Aorta (tissue), 5 donors: Measurements from ENCODE around the gene PABPC1L. TPM values are rescaled to one million over a fixed set of nuclear protein-coding genes. Genes with fewer than 3 reads are reported as not detected.

Experiments
- ATAC-seq: fragments of 200-7000 bp; cut with Tn5 transposase; one replicate; pipeline ENCODE4 v1.9.1; 2022; ENCODE audit warnings: moderate library complexity; ENCODE audit not compliant: low FRiP score
- DNase-seq, 2 donors: peaks; one replicate each; pipeline ENCODE4 v3.0.0-alpha.2; 2020
- H3K27ac ChIP-seq, 2 donors: one replicate each; pipeline ENCODE4 v1.5.1; 2013; ENCODE audit warnings: low read length in 2 of 2, mild to moderate bottlenecking in 2 of 2, moderate library complexity in 2 of 2, control low read depth in 1 of 2, inconsistent platforms in 1 of 2, low read depth in 1 of 2
- H3K27me3 ChIP-seq, 2 donors: one replicate each; pipeline ENCODE4 v1.6.1; 2013; ENCODE audit warnings: control low read depth in 1 of 2, low read length in 1 of 2, mild to moderate bottlenecking in 1 of 2, moderate library complexity in 1 of 2; ENCODE audit not compliant: insufficient read depth in 2 of 2, control insufficient read depth in 1 of 2
- H3K36me3 ChIP-seq, 2 donors: one replicate each; pipeline ENCODE4 v1.6.1; 2013; ENCODE audit warnings: control low read depth in 1 of 2, low read length in 1 of 2, mild to moderate bottlenecking in 1 of 2; ENCODE audit not compliant: insufficient read depth in 2 of 2, control insufficient read depth in 1 of 2
- H3K4me1 ChIP-seq, 2 donors: one replicate each; pipeline ENCODE4 v1.6.1; 2013; ENCODE audit warnings: low read length in 2 of 2, control low read depth in 1 of 2, mild to moderate bottlenecking in 1 of 2, moderate library complexity in 1 of 2; ENCODE audit not compliant: insufficient read depth in 2 of 2, control insufficient read depth in 1 of 2
- H3K4me3 ChIP-seq, 2 donors: one replicate each; pipeline ENCODE4 v1.5.1; 2013; ENCODE audit warnings: low read length in 2 of 2, control low read depth in 1 of 2, mild to moderate bottlenecking in 1 of 2
- H3K9me3 ChIP-seq: one replicate; pipeline ENCODE4 v1.6.1; 2013; ENCODE audit warnings: mild to moderate bottlenecking, low read length; ENCODE audit not compliant: control insufficient read depth
- WGBS, 2 donors: extraction: QIAGEN DNeasy Blood & Tissue Kit; methylation state at CpG; one replicate each; pipeline ENCODE4 v1.1.7; 2013; 5-methylcytosine and 5-hydroxymethylcytosine counted together
- intact Hi-C, 2 donors: fragments of 100-400 bp; cut with DNase I; formaldehyde crosslinking; loops; one replicate each; pipeline versions ENCODE4 v1.14.2 to v1.15.0; 2022
- polyA plus RNA-seq, 2 donors: library from polyadenylated mRNA; stranded (reverse); fragments of 200-250 nt; gene quantifications; one replicate each; pipeline ENCODE4 v1.2.3, GENCODE V29; 2013
- total RNA-seq, 2 donors: library from RNA; stranded (reverse); fragmentation: NEBNext Ultra II Directional; extraction: Animal tissue kit (Norgen Biotek cat#: 25700); gene quantifications; one replicate each; pipeline ENCODE4 v1.2.1, GENCODE V29; 2021
- donor health status: healthy with polysubstance abuse.
- donor health status: Bipolar disorder and iron deficiency.
- donor health status: DM: no; HTN: no; CAD: no.
- donor health status: DM: no; HTN: no; CAD: no.
- donor health status: DM: yes; HTN: yes; CAD: no.

PABPC1L gene
- total and polyA plus RNA-seq, 4 donors: 1.4 to 77.2 (median 24.4) TPM

DNA sequence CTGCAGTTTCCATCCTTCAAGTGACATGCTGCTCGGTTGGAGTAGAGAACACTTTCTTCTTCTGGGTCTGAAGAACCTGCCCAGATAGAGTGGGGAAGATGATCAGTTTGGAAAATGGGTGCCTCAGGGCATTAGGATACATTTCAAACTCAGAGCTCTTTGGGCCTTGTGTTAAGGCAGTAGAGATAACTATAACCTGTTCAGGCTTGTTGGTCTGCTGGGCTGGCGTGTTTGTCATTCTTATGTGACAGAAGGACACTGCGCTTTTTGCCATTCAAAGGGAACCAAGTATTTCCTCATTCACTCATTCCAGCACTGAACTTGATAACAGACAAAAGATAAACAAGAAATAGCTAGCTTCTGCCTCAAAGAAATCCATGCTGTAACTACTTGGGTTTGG, 46.5 kb downstream of the PABPC1L start:
- no peak overlapping the region for H3K4me3 ChIP-seq
- intact Hi-C loops: loop anchor here in 1 of 2 donors (5.0 kb wide), 1 partner anchor 69 kb away; the partner anchor contains the start of gene YWHAB
- H3K27ac ChIP-seq: no peak overlapping the region
- H3K9me3 ChIP-seq: no peaks in the 10 kb centered on the region
- ATAC-seq (no peak), DNase-seq (no peak)
- 89 to 94% methylated on average over 3 of the region's 3 CpGs for WGBS, 2 donors
- H3K4me1 ChIP-seq: no peaks in the 10 kb centered on the region
- peaks cover 5 to 6% of the 10 kb centered on the region in 2 donors for H3K36me3 ChIP-seq
- H3K27me3 ChIP-seq: no peaks in the 10 kb centered on the region

DNA sequence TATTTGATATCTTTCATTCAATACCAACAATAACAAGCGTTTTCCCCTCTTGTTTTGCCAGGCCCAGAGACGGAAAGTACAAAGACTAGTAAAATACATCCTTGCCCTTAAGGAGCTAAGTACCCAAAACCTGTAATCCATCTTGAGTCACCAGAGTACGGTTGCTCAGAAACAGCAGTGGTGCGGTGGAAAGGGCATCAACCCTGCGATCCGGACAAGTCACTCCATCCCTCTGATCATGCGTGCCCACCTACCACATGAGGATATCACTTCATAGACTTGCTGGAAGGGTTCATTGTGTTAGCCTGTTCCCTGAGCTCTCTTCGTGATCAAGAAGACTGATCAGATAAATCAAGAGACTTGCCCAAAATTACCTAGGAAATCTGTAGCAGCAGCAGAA, 48.4 kb downstream of the PABPC1L start:
- no peaks in the 10 kb centered on the region for H3K9me3 ChIP-seq
- DNase-seq (no peak), ATAC-seq (no peak)
- no peaks in the 10 kb centered on the region for H3K27me3 ChIP-seq
- H3K4me1 ChIP-seq: no peaks in the 10 kb centered on the region
- 86 to 90% methylated on average over 8 of the region's 8 CpGs for WGBS, 2 donors
- H3K27ac ChIP-seq: no peak overlapping the region
- peaks cover 0 to 6% of the 10 kb centered on the region in 2 donors for H3K36me3 ChIP-seq
- H3K4me3 ChIP-seq: no peak overlapping the region
- intact Hi-C loops: loop anchor here in 1 of 2 donors (5.0 kb wide), 1 partner anchor 71 kb away; the partner anchor contains the start of gene YWHAB

DNA sequence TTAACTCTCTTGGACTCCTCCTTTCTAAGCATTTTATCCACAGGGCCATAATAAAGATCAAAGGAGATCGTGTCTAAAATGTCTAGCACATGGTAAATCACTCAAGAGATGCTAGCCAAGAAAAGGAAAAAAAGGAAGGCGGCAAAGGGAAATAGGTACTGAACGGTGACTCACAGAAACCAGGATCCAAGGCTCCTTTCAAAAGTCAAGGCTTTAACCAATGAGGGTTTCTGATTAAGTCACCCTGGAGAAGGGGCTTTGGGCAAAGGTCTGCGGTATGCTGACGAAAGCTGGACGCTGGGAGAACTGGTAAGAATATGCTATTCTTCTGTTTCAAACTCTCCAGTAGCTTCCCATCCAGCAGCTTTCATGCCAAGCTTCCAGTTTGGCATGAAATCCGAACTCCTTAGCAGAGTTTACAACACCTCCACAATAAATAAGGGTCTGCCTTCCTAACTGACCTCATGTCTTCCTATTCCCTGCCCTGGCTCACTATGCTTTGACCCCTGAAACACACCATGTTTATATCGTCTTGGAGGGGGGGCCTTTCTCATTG, 49.3 kb downstream of the PABPC1L start:
- Histone ChIP-seq H3K4me1 (no peaks in the 10 kb centered on the region), H3K36me3 (peaks cover 0 to 1% of the 10 kb centered on the region in 2 donors), H3K27me3 (no peaks in the 10 kb centered on the region), H3K4me3 (peak overlapping the region in 1 of 2 donors; percentile 43), H3K9me3 (no peaks in the 10 kb centered on the region), H3K27ac (no peak overlapping the region)
- intact Hi-C loops: loop anchor here in 1 of 2 donors (5.0 kb wide), 1 partner anchor 72 kb away; the partner anchor contains the start of gene YWHAB
- 20 to 36% methylated on average over 8 of the region's 8 CpGs for WGBS, 2 donors
- DNase-seq (no peak), ATAC-seq (no peak)

DNA sequence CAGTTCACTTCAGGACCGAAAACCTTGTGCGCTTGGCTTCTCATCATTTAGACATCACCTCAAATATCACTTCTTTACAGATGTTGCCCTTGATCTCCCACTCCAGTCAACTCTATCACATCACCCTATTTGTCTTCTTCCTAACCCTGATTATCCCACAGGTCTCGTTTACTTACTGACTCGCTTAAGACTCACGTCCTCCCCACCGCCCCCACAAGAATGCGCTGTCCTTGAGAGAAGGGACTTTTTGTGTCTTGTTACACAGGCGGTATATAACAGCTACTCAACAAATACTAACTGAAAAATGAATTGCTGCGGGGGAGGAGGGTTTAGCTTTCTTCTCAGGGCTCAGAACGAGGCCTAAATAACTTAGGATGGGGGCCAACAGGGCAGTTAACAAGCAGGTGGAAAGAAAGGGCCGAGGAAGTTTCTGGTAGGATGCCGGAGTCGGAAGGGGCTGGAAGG, 49.8 kb downstream of the PABPC1L start:
- no peak overlapping the region for H3K27ac ChIP-seq
- peak; percentile 45 for ATAC-seq

DNA sequence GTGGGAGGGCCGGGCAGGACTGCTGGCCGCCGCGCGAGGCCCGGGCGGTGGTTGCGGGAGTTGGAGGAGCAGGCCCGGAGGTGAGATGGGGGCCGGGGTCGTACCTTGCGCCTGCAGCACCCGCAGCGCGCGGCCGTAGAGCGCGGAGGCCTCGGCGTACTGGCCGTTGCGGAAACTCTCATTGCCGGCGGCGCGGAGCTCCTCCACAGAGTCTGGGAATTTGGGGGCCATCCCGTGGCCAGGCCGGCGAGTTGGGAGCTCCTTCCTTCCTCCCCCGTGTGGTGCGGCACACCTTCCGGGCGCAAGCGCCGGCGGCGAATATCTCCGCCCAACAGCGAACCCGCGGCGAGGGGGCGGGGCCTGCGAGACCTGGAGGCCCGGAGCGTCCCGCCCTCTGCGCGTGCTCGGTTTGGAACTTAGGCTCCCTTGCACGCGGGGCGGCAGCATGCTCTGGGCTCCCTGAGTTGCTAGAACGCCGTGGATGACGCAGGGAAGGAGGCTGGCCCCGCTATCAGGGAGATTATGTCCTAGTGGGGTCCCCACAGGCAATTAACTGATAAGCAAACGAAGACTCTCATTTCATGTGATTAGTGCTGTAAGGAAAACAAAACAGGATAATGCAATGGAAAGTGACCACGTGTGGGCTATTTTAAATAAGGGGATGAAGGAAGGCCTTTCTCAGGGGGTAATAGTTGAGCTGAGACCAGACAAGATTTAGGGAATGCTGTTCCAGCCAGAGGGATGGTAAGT, 50.4 kb downstream of the PABPC1L start, which contains the start of gene TOMM34:
Gene TOMM34, minus strand, starts transcription at position 295 of the 750 bp plus-strand sequence. Its CDS starts 64 bp downstream, at position 231.
- no peaks in the 10 kb centered on the region for H3K9me3 ChIP-seq
- intact Hi-C loops: no loop called here
- H3K27me3 ChIP-seq: no peaks in the 10 kb centered on the region
- WGBS, 2 donors: 0 to 1% methylated on average over 44 to 60 of the region's 60 CpGs
- peak; percentile 97 to 98 for DNase-seq
- H3K27ac ChIP-seq: peak within 1 kb of the TSS in 1 of 2 donors; percentile 18
- ATAC-seq: peak; percentile 98
- no peaks in the 10 kb centered on the region for H3K4me1 ChIP-seq
- H3K36me3 ChIP-seq: peaks cover 0 to 1% of the 10 kb centered on the region in 2 donors
- H3K4me3 ChIP-seq: peak within 1 kb of the TSS; percentile 43 to 49

More for the DNA sequence above, 49.8 kb downstream of the PABPC1L start:
- Histone ChIP-seq H3K27me3 (no peaks in the 10 kb centered on the region), H3K36me3 (peaks cover 0 to 1% of the 10 kb centered on the region in 2 donors), H3K4me3 (peak overlapping the region; percentile 43 to 49), H3K4me1 (no peaks in the 10 kb centered on the region), H3K9me3 (no peaks in the 10 kb centered on the region)
- intact Hi-C loops: loop anchor here in 1 of 2 donors (5.0 kb wide), 1 partner anchor 72 kb away; the partner anchor contains the start of gene YWHAB
- 6 to 9% methylated on average over 13 of the region's 13 CpGs for WGBS, 2 donors
- DNase-seq: peak in 1 of 2 donors; percentile 81

DNA sequence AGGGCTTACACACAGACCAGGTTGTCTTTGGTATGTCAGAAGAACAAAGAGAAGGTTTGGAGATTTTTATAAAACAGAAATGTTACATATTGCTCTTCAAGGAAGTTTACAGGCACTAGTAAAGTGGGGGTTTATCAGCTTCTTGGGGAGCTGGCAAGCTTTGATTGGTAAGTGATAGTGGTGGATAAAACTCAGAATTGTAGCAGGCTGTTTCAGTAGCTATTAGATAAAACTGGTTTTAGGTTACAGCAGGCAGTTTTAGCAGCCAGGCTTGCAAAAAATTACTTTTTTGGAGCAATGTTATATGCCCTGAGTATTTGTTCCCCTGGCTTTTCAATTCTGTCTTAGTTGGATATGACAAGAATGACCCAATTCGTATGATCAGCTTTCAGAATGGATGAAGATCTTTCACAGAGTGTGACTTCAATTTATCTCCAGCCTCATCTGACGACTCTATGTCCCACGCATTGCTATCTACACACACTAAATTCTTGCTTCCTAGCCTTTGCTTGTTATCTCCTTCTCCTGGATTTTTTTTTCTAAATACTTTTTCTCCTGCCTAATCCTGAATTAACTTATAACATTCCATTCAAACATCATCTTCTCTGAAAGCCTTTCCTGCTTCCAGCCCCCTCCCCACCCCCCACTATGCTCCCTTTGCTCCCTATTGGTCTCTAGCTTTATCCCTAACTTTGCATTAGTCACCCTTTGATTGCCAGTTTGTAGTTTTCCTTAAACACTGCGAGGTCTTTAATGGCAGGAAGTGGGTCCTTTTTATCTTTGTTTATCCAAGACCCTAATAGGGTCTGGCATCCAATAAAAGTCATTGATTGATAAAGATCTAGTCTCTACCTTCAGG, 51.4 kb downstream of the PABPC1L start:
- no peaks in the 10 kb centered on the region for H3K27me3 ChIP-seq
- no peak for ATAC-seq
- intact Hi-C loops: no loop called here
- H3K4me1 ChIP-seq: peaks cover 0 to 2% of the 10 kb centered on the region in 2 donors
- H3K4me3 ChIP-seq: no peak overlapping the region
- WGBS, 2 donors: 57 to 61% methylated on average over 4 of the region's 4 CpGs
- H3K27ac ChIP-seq: no peak overlapping the region
- no peak for DNase-seq
- no peaks in the 10 kb centered on the region for H3K9me3 ChIP-seq
- no peaks in the 10 kb centered on the region for H3K36me3 ChIP-seq

DNA sequence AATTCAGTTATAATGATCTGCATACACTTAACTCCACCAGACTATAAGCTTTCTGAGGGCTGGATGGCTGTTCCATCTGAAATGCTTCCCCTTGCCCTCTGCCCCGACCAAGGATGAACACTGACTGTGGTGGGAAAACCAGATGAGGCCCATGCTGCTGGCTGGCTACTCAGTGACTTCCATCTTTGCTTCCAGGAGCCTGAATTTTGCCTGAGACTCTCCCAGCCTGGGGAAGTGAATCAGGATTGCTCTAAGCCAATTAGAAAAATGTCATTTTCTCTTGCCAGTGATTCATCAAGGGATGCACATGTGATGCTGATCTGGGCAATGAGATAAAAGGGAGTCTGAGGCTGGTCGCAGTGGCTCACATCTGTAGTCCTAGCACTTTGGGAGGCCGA, 52.0 kb downstream of the PABPC1L start:
- Histone ChIP-seq H3K36me3 (no peaks in the 10 kb centered on the region), H3K9me3 (no peaks in the 10 kb centered on the region), H3K4me3 (no peak overlapping the region), H3K27ac (no peak overlapping the region), H3K4me1 (peaks cover 0 to 2% of the 10 kb centered on the region in 2 donors), H3K27me3 (no peaks in the 10 kb centered on the region)
- DNase-seq (no peak), ATAC-seq (no peak)
- WGBS, 2 donors: 80 to 81% methylated on average over 3 of the region's 3 CpGs
- intact Hi-C loops: no loop called here

DNA sequence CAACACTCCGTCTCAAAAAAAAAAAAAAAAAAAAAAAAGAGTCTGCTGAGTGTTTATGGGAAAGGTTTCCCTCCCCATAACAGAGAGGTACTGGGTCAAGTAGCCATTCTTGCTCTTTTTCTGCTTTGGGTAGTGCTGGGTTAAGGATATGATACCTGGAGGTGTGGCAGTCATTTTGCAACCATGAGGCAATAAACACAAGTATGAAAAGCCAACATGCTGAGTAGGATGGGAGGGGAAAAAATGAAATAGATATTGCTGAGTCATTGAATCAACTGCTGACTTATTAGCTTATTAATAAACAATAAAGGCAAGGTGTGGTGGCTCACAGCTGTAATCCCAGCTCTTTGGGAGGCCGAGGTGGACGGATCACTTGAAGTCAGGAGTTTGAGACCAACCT, 52.6 kb downstream of the PABPC1L start:
- H3K4me1 ChIP-seq: peaks cover 0 to 2% of the 10 kb centered on the region in 2 donors
- WGBS, 2 donors: 88% methylated on average over 3 of the region's 3 CpGs
- H3K27ac ChIP-seq: no peak overlapping the region
- no peaks in the 10 kb centered on the region for H3K27me3 ChIP-seq
- no peaks in the 10 kb centered on the region for H3K9me3 ChIP-seq
- intact Hi-C loops: no loop called here
- H3K36me3 ChIP-seq: no peaks in the 10 kb centered on the region
- no peak overlapping the region for H3K4me3 ChIP-seq
- ATAC-seq (no peak), DNase-seq (no peak)
